ENCODE measurements around the gene CLOCK. TPM values are rescaled to one million over a fixed set of nuclear protein-coding genes. Genes with fewer than 3 reads are reported as not detected.

The CLOCK gene
- total and polyA plus RNA-seq, 12 donors, result 6.1 to 40.7 (median 31.1) TPM

- no peaks in the 10 kb centered on the region for H3K27me3 ChIP-seq
- no peaks in the 10 kb centered on the region for H3K9me3 ChIP-seq
- no peak for ATAC-seq
- H3K27ac ChIP-seq, result no peak overlapping the region
- no peaks in the 10 kb centered on the region for H3K4me1 ChIP-seq
- intact Hi-C loops (cut with DNase I), result loop anchor here in 2 of 10 donors (10.0 kb wide), 1 partner anchor 86 kb away; the partner anchor contains the start of gene CLOCK (in 2 of the 2)
- no peak overlapping the region for H3K4me3 ChIP-seq
- TF ChIP-seq CTCF (IDR thresholded peaks at IDR 0.05), result no peak
- DNase-seq, result no peak
- WGBS, 2 donors, result 89 to 90% methylated on average over 2 of the region's 2 CpGs
- peaks cover 0 to 80% (median 13%) of the 10 kb centered on the region in 9 donors for H3K36me3 ChIP-seq
Observed at GRCh38 chr4:55458611-55459010, 88.1 kb downstream of the CLOCK start.

GRCh38 chr4:55458164-55458563 is 88.5 kb downstream of the CLOCK start:
- ATAC-seq, result no peak
- Histone ChIP-seq H3K4me3 (no peak overlapping the region), H3K36me3 (peaks cover 0 to 80% (median 13%) of the 10 kb centered on the region in 9 donors), H3K9me3 (no peaks in the 10 kb centered on the region), H3K4me1 (no peaks in the 10 kb centered on the region), H3K27ac (no peak overlapping the region), H3K27me3 (no peaks in the 10 kb centered on the region)
- no peak for TF ChIP-seq CTCF (IDR thresholded peaks at IDR 0.05)
- intact Hi-C loops (cut with DNase I), result loop anchor here in 2 of 10 donors (10.0 kb wide), 1 partner anchor 87 kb away; the partner anchor contains the start of gene CLOCK (in 2 of the 2)
- 93 to 96% methylated on average over 5 of the region's 5 CpGs for WGBS, 2 donors
- no peak for DNase-seq

GRCh38 chr4:55450566-55450965 is 96.1 kb downstream of the CLOCK start:
- peaks cover 0 to 11% (median 0%) of the 10 kb centered on the region in 9 donors for H3K4me1 ChIP-seq
- ATAC-seq (no peak), DNase-seq (no peak)
- H3K4me3 ChIP-seq, result no peak overlapping the region
- no peak for TF ChIP-seq CTCF (IDR thresholded peaks at IDR 0.05)
- H3K27me3 ChIP-seq, result no peaks in the 10 kb centered on the region
- intact Hi-C loops (cut with DNase I), result loop anchor here in 2 of 10 donors (10.0 kb wide), 1 partner anchor 94 kb away; the partner anchor contains the start of gene CLOCK (in 2 of the 2)
- peaks cover 0 to 96% (median 13%) of the 10 kb centered on the region in 9 donors for H3K36me3 ChIP-seq
- H3K9me3 ChIP-seq, result no peaks in the 10 kb centered on the region
- H3K27ac ChIP-seq, result no peak overlapping the region
- WGBS, 2 donors, result 88 to 90% methylated on average over 8 of the region's 8 CpGs

GRCh38 chr4:55447831-55448230 is 98.9 kb downstream of the CLOCK start:
- DNase-seq (no peak), ATAC-seq (no peak)
- H3K36me3 ChIP-seq, result peaks cover 0 to 89% (median 24%) of the 10 kb centered on the region in 9 donors
- TF ChIP-seq CTCF (IDR thresholded peaks at IDR 0.05), result no peak
- H3K9me3 ChIP-seq, result no peaks in the 10 kb centered on the region
- H3K4me1 ChIP-seq, result peaks cover 0 to 11% (median 0%) of the 10 kb centered on the region in 9 donors
- no peak overlapping the region for H3K4me3 ChIP-seq
- H3K27me3 ChIP-seq, result no peaks in the 10 kb centered on the region
- intact Hi-C loops (cut with DNase I), result loop anchor here in 1 of 10 donors (10.0 kb wide), 1 partner anchor 97 kb away; the partner anchor contains the start of gene CLOCK
- no peak overlapping the region for H3K27ac ChIP-seq
- 73 to 85% methylated on average over 1 of the region's 1 CpG for WGBS, 2 donors
